ENCODE measurements around the gene ST8SIA5. TPM values are rescaled to one million over a fixed set of nuclear protein-coding genes. Genes with fewer than 3 reads are reported as not detected.

ST8SIA5 gene
- total RNA-seq, 1 donor from 2014 or later: 0.20 TPM

GRCh38 chr18:46678041-46678440 lies 78.8 kb downstream of the ST8SIA5 start:
- Mint-ChIP-seq H3K27ac (no peak overlapping the region), H3K9me3 (no peaks in the 10 kb centered on the region)

GRCh38 chr18:46677611-46678010 lies 79.2 kb downstream of the ST8SIA5 start:
- Mint-ChIP-seq H3K4me3 (no peak overlapping the region), H3K36me3 (no peaks in the 10 kb centered on the region), H3K27me3 (ENCODE audit: low read depth) (peaks cover 29% of the 10 kb centered on the region), H3K27ac (no peak overlapping the region), H3K9me3 (no peaks in the 10 kb centered on the region), H3K4me1 (peaks cover 6% of the 10 kb centered on the region)
- no peak for DNase-seq (ENCODE audit: low spot score in 2 of 2, unreplicated experiment in 2 of 2)
- TF ChIP-seq, protein P1, sequence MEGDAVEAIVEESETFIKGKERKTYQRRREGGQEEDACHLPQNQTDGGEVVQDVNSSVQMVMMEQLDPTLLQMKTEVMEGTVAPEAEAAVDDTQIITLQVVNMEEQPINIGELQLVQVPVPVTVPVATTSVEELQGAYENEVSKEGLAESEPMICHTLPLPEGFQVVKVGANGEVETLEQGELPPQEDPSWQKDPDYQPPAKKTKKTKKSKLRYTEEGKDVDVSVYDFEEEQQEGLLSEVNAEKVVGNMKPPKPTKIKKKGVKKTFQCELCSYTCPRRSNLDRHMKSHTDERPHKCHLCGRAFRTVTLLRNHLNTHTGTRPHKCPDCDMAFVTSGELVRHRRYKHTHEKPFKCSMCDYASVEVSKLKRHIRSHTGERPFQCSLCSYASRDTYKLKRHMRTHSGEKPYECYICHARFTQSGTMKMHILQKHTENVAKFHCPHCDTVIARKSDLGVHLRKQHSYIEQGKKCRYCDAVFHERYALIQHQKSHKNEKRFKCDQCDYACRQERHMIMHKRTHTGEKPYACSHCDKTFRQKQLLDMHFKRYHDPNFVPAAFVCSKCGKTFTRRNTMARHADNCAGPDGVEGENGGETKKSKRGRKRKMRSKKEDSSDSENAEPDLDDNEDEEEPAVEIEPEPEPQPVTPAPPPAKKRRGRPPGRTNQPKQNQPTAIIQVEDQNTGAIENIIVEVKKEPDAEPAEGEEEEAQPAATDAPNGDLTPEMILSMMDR (IDR thresholded peaks at IDR 0.05; ENCODE audit: unreplicated experiment): no peak

More at GRCh38 chr18:46678041-46678440, 78.8 kb downstream of the ST8SIA5 start:
- TF ChIP-seq, protein P1 (IDR thresholded peaks at IDR 0.05; ENCODE audit: unreplicated experiment): no peak
- H3K4me1 Mint-ChIP-seq: peaks cover 3% of the 10 kb centered on the region
- H3K4me3 Mint-ChIP-seq: no peak overlapping the region
- H3K27me3 Mint-ChIP-seq (ENCODE audit: low read depth): peaks cover 29% of the 10 kb centered on the region
- no peak for DNase-seq (ENCODE audit: low spot score in 2 of 2, unreplicated experiment in 2 of 2)
- no peaks in the 10 kb centered on the region for H3K36me3 Mint-ChIP-seq

- Mint-ChIP-seq H3K4me3 (no peak overlapping the region), H3K36me3 (no peaks in the 10 kb centered on the region), H3K9me3 (no peaks in the 10 kb centered on the region), H3K4me1 (peaks cover 12% of the 10 kb centered on the region), H3K27ac (no peak overlapping the region), H3K27me3 (ENCODE audit: low read depth) (peaks cover 27% of the 10 kb centered on the region)
- TF ChIP-seq, protein P1 (IDR thresholded peaks at IDR 0.05; ENCODE audit: unreplicated experiment): no peak
- DNase-seq (ENCODE audit: low spot score in 2 of 2, unreplicated experiment in 2 of 2): no peak
These were observed 80.5 kb downstream of the ST8SIA5 start for GRCh38 chr18:46676182-46676835.

DNA sequence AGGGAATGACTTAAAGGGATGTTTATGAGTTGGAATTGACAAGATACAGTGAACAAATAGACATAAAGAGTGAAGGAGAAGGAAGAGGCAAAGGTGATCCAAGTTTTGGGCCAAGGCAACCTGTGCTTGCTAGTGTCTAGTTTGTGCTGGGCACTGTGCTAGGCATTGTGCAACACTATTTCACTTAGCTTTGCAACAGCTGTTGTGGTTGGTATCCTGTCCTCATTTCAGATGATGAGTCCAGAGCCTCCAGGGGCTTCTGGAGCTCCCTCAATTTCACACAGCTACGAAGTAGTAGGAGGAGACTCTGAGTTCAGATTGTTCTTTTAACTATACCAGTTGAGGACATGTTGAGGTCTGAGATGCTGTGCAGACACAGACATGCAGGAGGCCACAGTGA lies 81.7 kb downstream of the ST8SIA5 start:
- DNase-seq (ENCODE audit: low spot score in 2 of 2, unreplicated experiment in 2 of 2): no peak
- no peak overlapping the region for H3K4me3 Mint-ChIP-seq
- H3K27ac Mint-ChIP-seq: no peak overlapping the region
- no peaks in the 10 kb centered on the region for H3K36me3 Mint-ChIP-seq
- peaks cover 12% of the 10 kb centered on the region for H3K4me1 Mint-ChIP-seq
- peaks cover 25% of the 10 kb centered on the region for H3K27me3 Mint-ChIP-seq (ENCODE audit: low read depth)
- H3K9me3 Mint-ChIP-seq: no peaks in the 10 kb centered on the region
- TF ChIP-seq, protein P1 (IDR thresholded peaks at IDR 0.05; ENCODE audit: unreplicated experiment): no peak

DNA sequence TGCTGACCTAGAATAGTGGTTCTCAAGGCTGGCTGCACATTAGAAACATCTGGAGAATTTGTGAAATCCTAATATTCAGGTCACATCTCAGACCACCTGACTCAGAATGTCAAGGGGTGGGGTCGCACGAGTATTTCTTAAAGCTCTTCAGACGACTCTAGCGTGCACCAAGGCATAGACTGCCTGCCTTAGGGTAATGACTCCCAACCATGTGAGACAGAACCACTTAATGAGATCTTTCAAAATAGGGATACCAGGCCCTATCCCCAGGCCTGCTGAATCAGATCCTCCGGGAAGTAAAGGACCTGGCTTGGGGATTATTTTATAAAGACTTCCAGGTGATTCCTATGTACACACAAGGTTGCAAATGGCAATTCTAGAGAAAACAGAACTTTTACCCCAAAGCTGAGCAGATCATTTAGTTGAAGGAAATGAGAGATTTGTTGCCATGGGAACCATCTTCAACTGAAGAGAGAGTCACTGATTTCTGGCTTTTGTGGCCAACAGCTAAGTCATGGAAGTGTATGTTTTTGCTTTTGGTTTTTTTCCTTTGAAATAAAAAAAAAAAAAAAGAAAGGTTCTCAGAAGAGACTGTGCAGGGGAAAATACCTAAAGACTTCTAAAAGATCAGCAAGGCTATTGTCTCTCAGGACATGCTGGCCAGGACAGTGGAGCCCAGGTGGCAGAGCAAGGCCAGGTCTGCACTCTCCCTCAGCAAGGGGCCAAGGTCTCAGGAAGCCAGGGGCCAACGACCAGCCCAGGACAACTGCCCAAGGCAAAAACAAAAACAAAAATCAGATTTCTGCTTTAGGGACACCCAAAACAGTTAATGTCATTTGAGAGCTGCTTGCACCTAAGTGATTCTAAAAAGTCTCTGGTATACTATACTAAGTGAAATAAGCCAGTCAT lies 84.5 kb downstream of the ST8SIA5 start:
- Mint-ChIP-seq H3K4me3 (no peak overlapping the region), H3K27me3 (ENCODE audit: low read depth) (peaks cover 29% of the 10 kb centered on the region), H3K27ac (peak overlapping the region; percentile 73), H3K36me3 (no peaks in the 10 kb centered on the region), H3K9me3 (no peaks in the 10 kb centered on the region), H3K4me1 (peaks cover 12% of the 10 kb centered on the region)
- no peak for DNase-seq (ENCODE audit: low spot score in 2 of 2, unreplicated experiment in 2 of 2)
- TF ChIP-seq, protein P1 (IDR thresholded peaks at IDR 0.05; ENCODE audit: unreplicated experiment): no peak
